AG10803 (cell line): Measurements from ENCODE around the gene OTC.

Source experiments
- DNase-seq: peaks from one replicate; pipeline ENCODE4 v3.0.0; 2010; ENCODE audit warnings: low read depth
- H3K4me3 ChIP-seq: 2 replicates; pipeline ENCODE4 v1.5.1; 2011; ENCODE audit warnings: mild to moderate bottlenecking, low read length, control low read depth
- TF ChIP-seq, protein P1 (sequence below): conservative IDR thresholded peaks from 2 replicates; pipeline ENCODE4 v1.5.1; 2011; ENCODE audit warnings: mild to moderate bottlenecking, low read length, control low read depth, inconsistent platforms

The OTC gene

DNA sequence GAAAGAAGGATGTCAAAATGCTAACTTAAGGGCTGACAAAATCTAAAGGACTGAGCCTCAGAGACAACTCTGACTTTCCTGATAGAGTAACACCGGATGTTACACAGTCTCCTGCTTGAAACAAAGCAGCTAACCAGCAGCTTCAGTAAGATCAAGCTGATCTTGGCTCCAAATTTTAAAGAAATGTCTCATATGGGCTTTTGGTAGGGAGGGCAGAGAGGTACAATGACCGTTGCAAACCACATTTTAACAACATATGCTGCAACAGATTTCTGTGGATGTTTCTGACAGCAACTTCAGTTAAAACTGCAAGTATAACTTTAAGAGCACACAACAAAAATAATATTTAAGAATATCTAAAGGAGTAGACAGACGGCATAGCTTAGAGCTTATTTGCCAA is 34.2 kb upstream of the OTC start:
- no peak overlapping the region for H3K4me3 ChIP-seq
- TF ChIP-seq, protein P1, sequence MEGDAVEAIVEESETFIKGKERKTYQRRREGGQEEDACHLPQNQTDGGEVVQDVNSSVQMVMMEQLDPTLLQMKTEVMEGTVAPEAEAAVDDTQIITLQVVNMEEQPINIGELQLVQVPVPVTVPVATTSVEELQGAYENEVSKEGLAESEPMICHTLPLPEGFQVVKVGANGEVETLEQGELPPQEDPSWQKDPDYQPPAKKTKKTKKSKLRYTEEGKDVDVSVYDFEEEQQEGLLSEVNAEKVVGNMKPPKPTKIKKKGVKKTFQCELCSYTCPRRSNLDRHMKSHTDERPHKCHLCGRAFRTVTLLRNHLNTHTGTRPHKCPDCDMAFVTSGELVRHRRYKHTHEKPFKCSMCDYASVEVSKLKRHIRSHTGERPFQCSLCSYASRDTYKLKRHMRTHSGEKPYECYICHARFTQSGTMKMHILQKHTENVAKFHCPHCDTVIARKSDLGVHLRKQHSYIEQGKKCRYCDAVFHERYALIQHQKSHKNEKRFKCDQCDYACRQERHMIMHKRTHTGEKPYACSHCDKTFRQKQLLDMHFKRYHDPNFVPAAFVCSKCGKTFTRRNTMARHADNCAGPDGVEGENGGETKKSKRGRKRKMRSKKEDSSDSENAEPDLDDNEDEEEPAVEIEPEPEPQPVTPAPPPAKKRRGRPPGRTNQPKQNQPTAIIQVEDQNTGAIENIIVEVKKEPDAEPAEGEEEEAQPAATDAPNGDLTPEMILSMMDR = no peak
- DNase-seq = no peak

DNA sequence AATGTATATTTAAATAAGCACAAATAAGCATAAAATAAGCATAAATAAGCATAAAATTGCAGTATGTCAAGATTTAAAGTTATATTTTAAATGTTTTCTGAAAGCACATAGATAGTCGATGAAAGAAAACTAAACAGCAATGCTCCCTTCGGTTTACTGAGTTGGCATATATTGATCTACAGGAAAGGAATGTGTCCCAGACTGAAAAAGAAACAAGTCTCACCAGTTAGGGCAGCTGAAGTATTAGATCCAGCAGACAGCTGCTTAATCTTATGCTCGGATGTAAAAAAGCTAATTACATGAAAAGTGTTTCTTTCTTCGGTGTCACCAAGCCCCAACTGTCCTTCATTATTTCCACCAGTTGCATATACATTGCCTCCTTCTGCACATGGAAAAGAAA is 33.8 kb upstream of the OTC start:
- H3K4me3 ChIP-seq = no peak overlapping the region

DNA sequence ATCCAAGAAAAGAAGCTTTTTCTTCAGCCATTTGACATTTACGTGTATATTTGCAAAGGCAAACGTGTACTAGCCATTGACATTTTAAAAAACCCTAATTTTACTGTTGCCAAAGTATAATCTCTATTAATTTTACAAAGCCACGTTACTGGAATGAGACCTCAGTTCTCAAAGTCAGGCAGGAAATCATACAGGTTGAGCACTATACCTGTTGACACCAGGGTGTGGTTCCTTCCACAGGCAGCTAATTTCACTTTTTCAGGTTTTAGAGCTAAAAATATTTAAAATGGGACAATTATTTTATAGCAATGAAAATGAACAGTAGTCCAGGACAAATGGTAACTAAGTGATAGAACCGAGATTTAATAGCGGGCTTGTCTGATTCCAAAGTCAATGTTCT is 31.6 kb upstream of the OTC start:
- H3K4me3 ChIP-seq = no peak overlapping the region
- no peak for DNase-seq
- TF ChIP-seq, protein P1 = no peak

More for the DNA sequence above, 33.8 kb upstream of the OTC start:
- DNase-seq = no peak
- TF ChIP-seq, protein P1 = no peak

DNA sequence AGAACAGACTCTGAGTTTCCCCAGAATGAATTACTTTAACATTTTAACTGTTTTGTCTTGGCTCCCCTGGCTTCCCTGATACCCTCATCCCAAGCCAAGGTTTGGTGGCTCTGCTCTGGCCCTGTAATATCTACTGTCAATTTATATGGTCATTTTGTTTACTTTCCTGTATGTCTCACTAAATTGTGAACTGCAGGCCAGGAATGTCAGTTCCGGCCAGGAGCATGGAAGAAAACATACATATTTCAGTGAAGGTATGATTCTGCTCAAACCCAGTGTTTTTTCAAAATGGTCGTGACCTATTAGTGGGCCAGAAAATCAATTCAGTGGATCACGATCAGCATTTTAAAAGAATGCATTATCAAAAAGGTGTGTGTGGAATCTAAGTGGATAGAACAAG is 26.3 kb upstream of the OTC start:
- TF ChIP-seq, protein P1 = no peak
- peak overlapping the region; percentile 68 for H3K4me3 ChIP-seq
- DNase-seq = no peak

DNA sequence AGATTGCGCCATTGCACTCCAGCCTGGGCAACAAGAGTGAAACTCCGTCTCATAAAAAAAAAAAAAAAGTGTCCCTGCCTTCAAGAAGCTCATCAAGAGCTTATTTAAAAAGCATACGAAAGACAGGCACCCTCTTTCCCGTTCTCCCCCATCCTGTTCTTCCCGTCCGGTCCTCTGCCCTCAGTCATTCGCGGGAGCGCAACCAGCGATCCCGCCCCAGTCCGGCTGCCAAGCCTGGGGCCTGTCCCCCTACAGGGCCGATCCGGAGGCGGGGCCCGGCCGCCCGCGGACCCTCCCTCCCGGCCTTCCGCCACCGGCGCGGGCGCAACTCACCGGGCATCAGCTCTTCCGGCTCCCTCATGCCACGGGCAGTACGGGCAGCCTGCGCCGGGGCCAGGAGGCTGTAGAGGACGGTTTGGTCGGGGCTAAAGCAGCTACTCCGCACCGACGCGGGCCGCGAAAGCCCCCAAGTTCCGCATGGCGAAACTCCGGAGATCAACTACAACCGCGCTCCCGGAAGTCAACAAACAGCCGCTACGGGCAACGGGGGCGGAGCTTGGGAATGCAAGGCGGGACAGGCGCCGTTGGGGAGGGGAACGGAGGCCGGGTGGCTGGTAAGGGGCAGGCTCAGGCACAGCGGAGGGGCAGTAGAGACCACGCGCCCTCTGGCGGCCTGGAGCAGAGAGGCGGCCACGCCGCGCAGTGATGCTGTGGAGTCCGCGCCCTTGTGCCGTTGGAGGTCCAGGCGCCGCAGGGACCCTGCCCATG is 25.2 kb upstream of the OTC start, which contains the start of gene RPGR:
Gene RPGR (minus strand): TSS at position 503 of the 768 bp plus-strand sequence. CDS start 142 bp downstream, at position 361.
- DNase-seq = peak; percentile 93
- TF ChIP-seq, protein P1 = peak; percentile 72
- peak within 1 kb of the TSS; percentile 68 for H3K4me3 ChIP-seq

DNA sequence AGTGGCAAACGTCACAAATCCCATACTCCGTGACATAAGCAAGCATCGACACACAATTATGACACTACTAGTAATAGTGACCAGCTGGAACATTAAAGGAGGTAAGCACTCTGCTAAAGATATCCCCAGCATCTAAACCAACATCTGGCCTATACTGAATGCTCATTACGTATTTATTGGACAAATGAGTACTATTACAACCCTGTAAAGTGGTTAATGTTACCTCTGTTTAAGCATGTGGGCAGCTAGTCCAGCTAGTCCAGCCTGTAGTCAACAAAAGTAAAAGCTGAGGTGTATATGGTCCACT is 24.7 kb upstream of the OTC start:
- peak overlapping the region; percentile 26 for H3K4me3 ChIP-seq
- DNase-seq = no peak
- TF ChIP-seq, protein P1 = no peak

DNA sequence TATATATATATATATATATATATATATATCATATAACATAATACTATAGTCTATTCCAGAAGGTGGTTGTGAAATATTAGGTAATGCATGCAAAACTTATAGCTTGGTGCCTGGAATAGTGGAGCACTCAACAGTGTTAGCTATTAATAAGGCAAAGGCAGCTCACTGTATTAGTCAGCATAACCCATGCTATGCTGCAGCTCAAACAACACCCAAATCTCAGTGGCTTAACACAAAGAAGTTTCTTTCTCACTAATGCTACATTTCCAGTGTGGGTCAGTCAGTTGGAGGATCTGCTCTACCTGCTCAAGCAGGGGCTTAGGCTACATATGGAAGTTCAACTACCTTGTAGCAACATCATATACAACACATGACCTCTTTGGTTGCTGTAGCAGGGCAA is 19.9 kb upstream of the OTC start:
- no peak overlapping the region for H3K4me3 ChIP-seq
- no peak for DNase-seq
- TF ChIP-seq, protein P1 = no peak
